ENCODE data around the gene ATG16L2. TPM values are rescaled to one million over a fixed set of nuclear protein-coding genes. Genes with fewer than 3 reads are reported as not detected.

Gene ATG16L2
- total RNA-seq, 1 experiment from 2014 or later, result 22.2 TPM

- TF ChIP-seq, protein P1, sequence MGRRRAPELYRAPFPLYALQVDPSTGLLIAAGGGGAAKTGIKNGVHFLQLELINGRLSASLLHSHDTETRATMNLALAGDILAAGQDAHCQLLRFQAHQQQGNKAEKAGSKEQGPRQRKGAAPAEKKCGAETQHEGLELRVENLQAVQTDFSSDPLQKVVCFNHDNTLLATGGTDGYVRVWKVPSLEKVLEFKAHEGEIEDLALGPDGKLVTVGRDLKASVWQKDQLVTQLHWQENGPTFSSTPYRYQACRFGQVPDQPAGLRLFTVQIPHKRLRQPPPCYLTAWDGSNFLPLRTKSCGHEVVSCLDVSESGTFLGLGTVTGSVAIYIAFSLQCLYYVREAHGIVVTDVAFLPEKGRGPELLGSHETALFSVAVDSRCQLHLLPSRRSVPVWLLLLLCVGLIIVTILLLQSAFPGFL (CRISPR knock-in tag; IDR thresholded peaks at IDR 0.05; ENCODE audit: borderline replicate concordance), result no peak
- TF ChIP-seq, protein P2, sequence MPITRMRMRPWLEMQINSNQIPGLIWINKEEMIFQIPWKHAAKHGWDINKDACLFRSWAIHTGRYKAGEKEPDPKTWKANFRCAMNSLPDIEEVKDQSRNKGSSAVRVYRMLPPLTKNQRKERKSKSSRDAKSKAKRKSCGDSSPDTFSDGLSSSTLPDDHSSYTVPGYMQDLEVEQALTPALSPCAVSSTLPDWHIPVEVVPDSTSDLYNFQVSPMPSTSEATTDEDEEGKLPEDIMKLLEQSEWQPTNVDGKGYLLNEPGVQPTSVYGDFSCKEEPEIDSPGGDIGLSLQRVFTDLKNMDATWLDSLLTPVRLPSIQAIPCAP (CRISPR knock-in tag; IDR thresholded peaks at IDR 0.05), result no peak
- TF ChIP-seq ZNF396 (CRISPR knock-in tag; IDR thresholded peaks at IDR 0.05; ENCODE audit: borderline replicate concordance), result no peak
- no peak for TF ChIP-seq SMAD4 (CRISPR knock-in tag; IDR thresholded peaks at IDR 0.05)
- no peak for TF ChIP-seq ATF1 (CRISPR knock-in tag; IDR thresholded peaks at IDR 0.05)
Observed at GRCh38 chr11:72767203-72768062, 46.8 kb upstream of the ATG16L2 start (continued).

DNA sequence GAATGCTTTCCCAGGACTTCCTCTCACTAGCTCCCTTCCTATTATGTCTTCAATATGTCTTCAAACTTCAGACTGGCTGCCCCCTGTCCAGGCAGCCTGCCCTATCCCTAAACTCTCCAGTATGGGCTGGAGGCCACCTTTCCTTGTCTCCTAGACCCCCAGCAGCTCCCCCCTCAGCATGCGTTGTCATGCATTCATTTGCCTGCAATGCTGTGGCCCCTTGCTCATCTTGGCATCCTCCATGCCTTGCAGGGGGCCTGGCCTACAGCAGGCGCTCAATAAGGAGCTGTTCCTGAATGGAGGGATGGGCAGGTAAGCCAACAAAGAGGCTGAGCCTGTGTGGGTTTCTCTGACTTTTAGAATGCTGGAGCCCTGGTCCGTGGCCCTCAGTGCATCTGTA lies 45.6 kb upstream of the ATG16L2 start:
- CTCF ChIA-PET, result interaction anchor here (1.3 to 2.2 kb wide), 4 partner anchors 19 to 179 kb away, joined by 5 to 16 read pairs (median 8); partner anchors contain the start of gene STARD10

DNA sequence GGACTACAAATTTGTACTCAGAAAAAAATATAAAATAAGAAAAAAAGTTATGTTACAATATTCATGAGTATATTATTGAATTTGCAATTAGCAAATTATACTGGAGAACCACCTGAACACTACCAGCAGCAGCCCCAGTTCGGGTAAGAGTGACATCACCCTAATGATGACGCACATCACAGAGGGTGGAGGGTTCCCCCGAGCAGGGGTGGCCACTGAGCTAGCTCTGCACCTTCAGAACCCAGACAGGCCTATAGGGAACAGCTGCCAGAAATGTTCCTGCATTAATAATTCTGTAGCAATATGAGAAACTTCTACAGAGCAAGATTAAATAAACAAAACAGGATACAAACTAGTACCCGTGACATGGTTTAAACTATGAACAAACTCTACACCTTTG lies 44.5 kb upstream of the ATG16L2 start:
- ATAC-seq, result no peak
- DNase-seq (ENCODE audit: low spot score), result no peak
- CTCF ChIA-PET, result interaction anchor here (0.5 to 1.4 kb wide), 2 partner anchors 44 to 127 kb away, joined by 3 to 4 read pairs; no protein-coding TSS in a partner anchor
- H3K4me1 Mint-ChIP-seq, result peaks cover 20% of the 10 kb centered on the region
- H3K4me3 Mint-ChIP-seq, result no peak overlapping the region
- no peaks in the 10 kb centered on the region for H3K9me3 Mint-ChIP-seq
- H3K27ac Mint-ChIP-seq, result no peak overlapping the region
- TF ChIP-seq SOX15 (CRISPR knock-in tag; IDR thresholded peaks at IDR 0.05), result no peak
- TF ChIP-seq HMGA2 (CRISPR knock-in tag; IDR thresholded peaks at IDR 0.05), result no peak
- no peak for TF ChIP-seq GTF2I (CRISPR knock-in tag; conservative IDR thresholded peaks at IDR 0.05)
- no peak for TF ChIP-seq ARID4B (CRISPR knock-in tag; IDR thresholded peaks at IDR 0.05; ENCODE audit: borderline replicate concordance)
- no peak for TF ChIP-seq ZNF396 (CRISPR knock-in tag; IDR thresholded peaks at IDR 0.05; ENCODE audit: borderline replicate concordance)
- no peak for TF ChIP-seq ELF4 (CRISPR knock-in tag; IDR thresholded peaks at IDR 0.05; ENCODE audit: low read depth)
- TF ChIP-seq ZNF317 (CRISPR knock-in tag; IDR thresholded peaks at IDR 0.05; ENCODE audit: borderline replicate concordance, low read depth), result no peak
- TF ChIP-seq TCF7 (CRISPR knock-in tag; IDR thresholded peaks at IDR 0.05; ENCODE audit: low read depth), result no peak
- TF ChIP-seq HMGXB4 (CRISPR knock-in tag; IDR thresholded peaks at IDR 0.05), result no peak
- TF ChIP-seq FOXK1 (CRISPR knock-in tag; IDR thresholded peaks at IDR 0.05), result no peak
- no peak for TF ChIP-seq EMX1 (CRISPR knock-in tag; IDR thresholded peaks at IDR 0.05)
- TF ChIP-seq ESRRA (CRISPR knock-in tag; IDR thresholded peaks at IDR 0.05; ENCODE audit: borderline replicate concordance), result no peak
- POLR2A ChIA-PET, result no interaction called here
- no peaks in the 10 kb centered on the region for H3K36me3 Mint-ChIP-seq
- no peaks in the 10 kb centered on the region for H3K27me3 Mint-ChIP-seq (ENCODE audit: low read depth)

More for the DNA sequence above, 45.6 kb upstream of the ATG16L2 start:
- H3K4me3 Mint-ChIP-seq, result no peak overlapping the region
- peaks cover 30% of the 10 kb centered on the region for H3K4me1 Mint-ChIP-seq
- TF ChIP-seq, protein P2 (CRISPR knock-in tag; IDR thresholded peaks at IDR 0.05), result no peak
- TF ChIP-seq HMGA2 (CRISPR knock-in tag; IDR thresholded peaks at IDR 0.05), result no peak
- no peak for TF ChIP-seq EMX1 (CRISPR knock-in tag; IDR thresholded peaks at IDR 0.05)
- TF ChIP-seq RELA (CRISPR knock-in tag; IDR thresholded peaks at IDR 0.05; ENCODE audit: borderline replicate concordance), result no peak
- TF ChIP-seq NR2C2 (CRISPR knock-in tag; IDR thresholded peaks at IDR 0.05), result no peak
- TF ChIP-seq, protein P3, sequence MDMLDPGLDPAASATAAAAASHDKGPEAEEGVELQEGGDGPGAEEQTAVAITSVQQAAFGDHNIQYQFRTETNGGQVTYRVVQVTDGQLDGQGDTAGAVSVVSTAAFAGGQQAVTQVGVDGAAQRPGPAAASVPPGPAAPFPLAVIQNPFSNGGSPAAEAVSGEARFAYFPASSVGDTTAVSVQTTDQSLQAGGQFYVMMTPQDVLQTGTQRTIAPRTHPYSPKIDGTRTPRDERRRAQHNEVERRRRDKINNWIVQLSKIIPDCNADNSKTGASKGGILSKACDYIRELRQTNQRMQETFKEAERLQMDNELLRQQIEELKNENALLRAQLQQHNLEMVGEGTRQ (CRISPR knock-in tag; IDR thresholded peaks at IDR 0.05), result no peak
- TF ChIP-seq SMAD3 (CRISPR knock-in tag; IDR thresholded peaks at IDR 0.05; ENCODE audit: borderline replicate concordance), result no peak
- TF ChIP-seq TP53 (CRISPR knock-in tag; IDR thresholded peaks at IDR 0.05), result no peak
- no peak for TF ChIP-seq RORB (CRISPR knock-in tag; IDR thresholded peaks at IDR 0.05)
- ATAC-seq (no peak), DNase-seq (ENCODE audit: low spot score) (no peak)
- no peaks in the 10 kb centered on the region for H3K27me3 Mint-ChIP-seq (ENCODE audit: low read depth)
- H3K36me3 Mint-ChIP-seq, result no peaks in the 10 kb centered on the region
- no peaks in the 10 kb centered on the region for H3K9me3 Mint-ChIP-seq
- POLR2A ChIA-PET, result no interaction called here
- no peak overlapping the region for H3K27ac Mint-ChIP-seq
